T-helper 1 cell treated with Interleukin-12 subunit alpha and Interleukin-12 subunit beta and Interleukin-4 antibody, amounts not matched to agents 30 μg/mL and 1 μg/mL, for 36 hours (primary cell): ENCODE results near the gene NR6A1.

Source experiments
- H3K27ac Mint-ChIP-seq: one replicate; pipeline ENCODE4 v1.8.0; 2021; ENCODE audit warnings: mild to moderate bottlenecking, mixed read lengths
- H3K27me3 Mint-ChIP-seq: one replicate; pipeline ENCODE4 v1.8.0; 2021; ENCODE audit warnings: low read depth, mixed read lengths
- H3K36me3 Mint-ChIP-seq: one replicate; pipeline ENCODE4 v1.8.0; 2021; ENCODE audit warnings: low read depth, mixed read lengths
- H3K4me1 Mint-ChIP-seq: one replicate; pipeline ENCODE4 v1.8.0; 2021; ENCODE audit warnings: low read depth, mixed read lengths
- H3K4me3 Mint-ChIP-seq: one replicate; pipeline ENCODE4 v1.8.0; 2021; ENCODE audit warnings: mild to moderate bottlenecking, moderate library complexity, mixed read lengths
- H3K9me3 Mint-ChIP-seq: one replicate; pipeline ENCODE4 v1.8.0; 2021; ENCODE audit warnings: mixed read lengths

The NR6A1 gene

GRCh38 chr9:124771021-124771866, at the start of gene NR6A1:
TSS of gene NR6A1 (minus strand) at chr9:124771311.
- Mint-ChIP-seq H3K36me3 (no peaks in the 10 kb centered on the region), H3K27ac (peak within 1 kb of the TSS; percentile 89), H3K9me3 (no peaks in the 10 kb centered on the region), H3K4me3 (peak within 1 kb of the TSS; percentile 84), H3K27me3 (peaks cover 73% of the 10 kb centered on the region), H3K4me1 (peaks cover 30% of the 10 kb centered on the region)

- peaks cover 7% of the 10 kb centered on the region for H3K27me3 Mint-ChIP-seq
- no peaks in the 10 kb centered on the region for H3K9me3 Mint-ChIP-seq
- peak overlapping the region; percentile 4 for H3K4me3 Mint-ChIP-seq
- H3K36me3 Mint-ChIP-seq = no peaks in the 10 kb centered on the region
- H3K4me1 Mint-ChIP-seq = peaks cover 9% of the 10 kb centered on the region
- peak overlapping the region; percentile 65 for H3K27ac Mint-ChIP-seq
These were observed 47.5 kb upstream of the NR6A1 start for GRCh38 chr9:124818431-124819281.

- H3K4me1 Mint-ChIP-seq = peaks cover 9% of the 10 kb centered on the region
- no peaks in the 10 kb centered on the region for H3K9me3 Mint-ChIP-seq
- peaks cover 3% of the 10 kb centered on the region for H3K27me3 Mint-ChIP-seq
- no peaks in the 10 kb centered on the region for H3K36me3 Mint-ChIP-seq
- no peak overlapping the region for H3K4me3 Mint-ChIP-seq
- no peak overlapping the region for H3K27ac Mint-ChIP-seq
These were observed 44.5 kb upstream of the NR6A1 start for GRCh38 chr9:124815601-124816000.

GRCh38 chr9:124814164-124814535, 43.0 kb upstream of the NR6A1 start:
- Mint-ChIP-seq H3K27ac (no peak overlapping the region), H3K36me3 (no peaks in the 10 kb centered on the region), H3K4me3 (no peak overlapping the region), H3K27me3 (peaks cover 3% of the 10 kb centered on the region), H3K9me3 (no peaks in the 10 kb centered on the region), H3K4me1 (peaks cover 9% of the 10 kb centered on the region)

- H3K27me3 Mint-ChIP-seq = peaks cover 3% of the 10 kb centered on the region
- H3K36me3 Mint-ChIP-seq = no peaks in the 10 kb centered on the region
- no peak overlapping the region for H3K4me3 Mint-ChIP-seq
- no peaks in the 10 kb centered on the region for H3K9me3 Mint-ChIP-seq
- peaks cover 7% of the 10 kb centered on the region for H3K4me1 Mint-ChIP-seq
- no peak overlapping the region for H3K27ac Mint-ChIP-seq
These were observed 42.5 kb upstream of the NR6A1 start for GRCh38 chr9:124813501-124814163.

GRCh38 chr9:124813041-124813440, 41.9 kb upstream of the NR6A1 start:
- Mint-ChIP-seq H3K4me1 (peaks cover 1% of the 10 kb centered on the region), H3K27ac (no peak overlapping the region), H3K36me3 (no peaks in the 10 kb centered on the region), H3K9me3 (no peaks in the 10 kb centered on the region), H3K27me3 (peaks cover 2% of the 10 kb centered on the region), H3K4me3 (no peak overlapping the region)

- Mint-ChIP-seq H3K9me3 (no peaks in the 10 kb centered on the region), H3K36me3 (no peaks in the 10 kb centered on the region), H3K27me3 (no peaks in the 10 kb centered on the region), H3K27ac (no peak overlapping the region), H3K4me1 (no peaks in the 10 kb centered on the region), H3K4me3 (no peak overlapping the region)
These were observed 41.3 kb upstream of the NR6A1 start for GRCh38 chr9:124812441-124812876.

GRCh38 chr9:124810663-124811355, 39.7 kb upstream of the NR6A1 start:
- H3K4me3 Mint-ChIP-seq = no peak overlapping the region
- H3K9me3 Mint-ChIP-seq = no peaks in the 10 kb centered on the region
- H3K27ac Mint-ChIP-seq = no peak overlapping the region
- H3K27me3 Mint-ChIP-seq = no peaks in the 10 kb centered on the region
- no peaks in the 10 kb centered on the region for H3K36me3 Mint-ChIP-seq
- no peaks in the 10 kb centered on the region for H3K4me1 Mint-ChIP-seq

GRCh38 chr9:124809741-124810500, 38.8 kb upstream of the NR6A1 start:
- Mint-ChIP-seq H3K36me3 (no peaks in the 10 kb centered on the region), H3K4me3 (no peak overlapping the region), H3K27ac (no peak overlapping the region), H3K4me1 (no peaks in the 10 kb centered on the region), H3K9me3 (no peaks in the 10 kb centered on the region), H3K27me3 (peaks cover 3% of the 10 kb centered on the region)

- H3K27ac Mint-ChIP-seq = no peak overlapping the region
- H3K4me3 Mint-ChIP-seq = no peak overlapping the region
- H3K4me1 Mint-ChIP-seq = no peaks in the 10 kb centered on the region
- H3K9me3 Mint-ChIP-seq = no peaks in the 10 kb centered on the region
- peaks cover 4% of the 10 kb centered on the region for H3K27me3 Mint-ChIP-seq
- H3K36me3 Mint-ChIP-seq = no peaks in the 10 kb centered on the region
These were observed 38.1 kb upstream of the NR6A1 start for GRCh38 chr9:124809211-124809610.

- peaks cover 4% of the 10 kb centered on the region for H3K27me3 Mint-ChIP-seq
- no peaks in the 10 kb centered on the region for H3K9me3 Mint-ChIP-seq
- H3K36me3 Mint-ChIP-seq = no peaks in the 10 kb centered on the region
- no peak overlapping the region for H3K27ac Mint-ChIP-seq
- H3K4me3 Mint-ChIP-seq = no peak overlapping the region
- no peaks in the 10 kb centered on the region for H3K4me1 Mint-ChIP-seq
These were observed 37.3 kb upstream of the NR6A1 start for GRCh38 chr9:124808246-124808956.

- H3K27me3 Mint-ChIP-seq = peaks cover 4% of the 10 kb centered on the region
- H3K9me3 Mint-ChIP-seq = no peaks in the 10 kb centered on the region
- H3K27ac Mint-ChIP-seq = no peak overlapping the region
- no peaks in the 10 kb centered on the region for H3K4me1 Mint-ChIP-seq
- H3K4me3 Mint-ChIP-seq = no peak overlapping the region
- no peaks in the 10 kb centered on the region for H3K36me3 Mint-ChIP-seq
These were observed 34.1 kb upstream of the NR6A1 start for GRCh38 chr9:124805186-124805585.

GRCh38 chr9:124803911-124804310, 32.8 kb upstream of the NR6A1 start:
- no peaks in the 10 kb centered on the region for H3K4me1 Mint-ChIP-seq
- H3K27me3 Mint-ChIP-seq = peaks cover 4% of the 10 kb centered on the region
- no peak overlapping the region for H3K4me3 Mint-ChIP-seq
- H3K27ac Mint-ChIP-seq = no peak overlapping the region
- no peaks in the 10 kb centered on the region for H3K36me3 Mint-ChIP-seq
- H3K9me3 Mint-ChIP-seq = no peaks in the 10 kb centered on the region
